ENCODE data around the gene CFAP74. TPM values are rescaled to one million over a fixed set of nuclear protein-coding genes. Genes with fewer than 3 reads are reported as not detected.
A peak's percentile ranks its signal among the peaks of the same experiment; 100 is the strongest.

Gene CFAP74
- total and polyA plus RNA-seq, 2 of the 13 experiments (the other 11 are each of a cell fraction or from before 2014, with no cell fraction given) = 0.27 to 0.62 TPM

GRCh38 chr1:2046174-2046917 is 42.8 kb upstream of the CFAP74 start (continued):
- TF ChIP-seq ZFP91 (CRISPR knock-in tag; IDR thresholded peaks at IDR 0.05; ENCODE audit: borderline replicate concordance) = 0 out of 2 replicates have a peak, but pooled peaks have one; percentile 43
- TF ChIP-seq UBTF (CRISPR knock-in tag; IDR thresholded peaks at IDR 0.05) = peak; percentile 74
- no peak for TF ChIP-seq GMEB2 (CRISPR knock-in tag; IDR thresholded peaks at IDR 0.05; ENCODE audit: low read depth)
- TF ChIP-seq FOXO1 (CRISPR knock-in tag; IDR thresholded peaks at IDR 0.05) = no peak; the same call in 1 of the 2 replicates
- no peak for TF ChIP-seq CBX5 (CRISPR knock-in tag; IDR thresholded peaks at IDR 0.05; ENCODE audit: borderline replicate concordance)
- TF ChIP-seq ZNF800 (CRISPR knock-in tag; IDR thresholded peaks at IDR 0.05) = no peak
- 0 out of 2 replicates have a peak, but pooled peaks have one; percentile 23 for TF ChIP-seq NFKB2 (CRISPR knock-in tag; IDR thresholded peaks at IDR 0.05; ENCODE audit: borderline replicate concordance)
- TF ChIP-seq ZNF883 (CRISPR knock-in tag; IDR thresholded peaks at IDR 0.05; ENCODE audit: not compliant biosample characterization) = no peak
- TF ChIP-seq ZNF703 (CRISPR knock-in tag; IDR thresholded peaks at IDR 0.05; ENCODE audit: borderline replicate concordance) = no peak
- TF ChIP-seq ZFP82 (CRISPR knock-in tag; IDR thresholded peaks at IDR 0.05; ENCODE audit: borderline replicate concordance) = no peak
- TF ChIP-seq ZNF282 (IDR thresholded peaks at IDR 0.05; ENCODE audit: partially characterized antibody) = no peak
- no peak for TF ChIP-seq TERF1 (CRISPR knock-in tag; IDR thresholded peaks at IDR 0.05)
- no peak for TF ChIP-seq TBX2 (CRISPR knock-in tag; IDR thresholded peaks at IDR 0.05; ENCODE audit: borderline replicate concordance)
- TF ChIP-seq ZBTB44 (CRISPR knock-in tag; IDR thresholded peaks at IDR 0.05) = no peak
- TF ChIP-seq ZSCAN29 (CRISPR knock-in tag; conservative IDR thresholded peaks at IDR 0.05) = no peak
- TF ChIP-seq TCF7L2 (IDR thresholded peaks at IDR 0.05; ENCODE audit: low read depth, low read length) = no peak
- no peak for TF ChIP-seq POLR2AphosphoS5 (IDR thresholded peaks at IDR 0.05; ENCODE audit: low read depth, low read length)
- no peak; the same call in 1 of the 2 replicates for TF ChIP-seq SMC3 (IDR thresholded peaks at IDR 0.05; ENCODE audit: low read length)

All from HepG2 (cell line).